Stimulated activated CD4-positive, alpha-beta T cell treated with anti-CD3 and anti-CD28 coated beads, TNF-alpha, amount 100 ng/mL, for 1 hour (primary cell): ENCODE measurements around the gene ARHGAP19.
A peak's percentile ranks its signal among the peaks of the same experiment; 100 is the strongest.

Source experiments
- DNase-seq, 3 donors: peaks; one replicate each; pipeline ENCODE4 v3.0.0-alpha.2; 2020; ENCODE audit warnings: low read depth in 3 of 3, low spot score in 1 of 3

The ARHGAP19 gene

GRCh38 chr10:97229322-97230015 is 63.0 kb downstream of the ARHGAP19 start:
- DNase-seq, result no peak

GRCh38 chr10:97228775-97229157 is 63.7 kb downstream of the ARHGAP19 start:
- no peak for DNase-seq

- DNase-seq, result no peak
Observed at GRCh38 chr10:97228130-97228774, 64.2 kb downstream of the ARHGAP19 start.

DNA sequence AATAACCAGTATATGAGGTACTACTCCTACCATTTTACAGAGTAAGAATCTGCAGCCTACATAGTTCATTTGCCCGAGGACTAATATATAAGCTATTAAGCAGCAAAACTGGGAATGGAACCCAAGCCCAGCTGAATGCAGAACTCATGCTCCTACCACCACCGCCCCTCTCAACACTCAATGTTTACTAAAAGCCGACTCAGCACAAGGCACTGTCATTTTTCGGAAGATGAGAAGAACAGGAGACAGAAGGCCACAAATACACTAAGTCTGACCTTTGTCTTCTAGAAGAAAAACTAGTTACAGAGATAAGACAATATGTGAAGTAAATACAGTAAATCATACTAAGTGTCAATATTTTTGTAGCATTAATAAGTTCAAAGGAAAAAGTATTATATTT is 66.0 kb downstream of the ARHGAP19 start:
- no peak for DNase-seq

DNA sequence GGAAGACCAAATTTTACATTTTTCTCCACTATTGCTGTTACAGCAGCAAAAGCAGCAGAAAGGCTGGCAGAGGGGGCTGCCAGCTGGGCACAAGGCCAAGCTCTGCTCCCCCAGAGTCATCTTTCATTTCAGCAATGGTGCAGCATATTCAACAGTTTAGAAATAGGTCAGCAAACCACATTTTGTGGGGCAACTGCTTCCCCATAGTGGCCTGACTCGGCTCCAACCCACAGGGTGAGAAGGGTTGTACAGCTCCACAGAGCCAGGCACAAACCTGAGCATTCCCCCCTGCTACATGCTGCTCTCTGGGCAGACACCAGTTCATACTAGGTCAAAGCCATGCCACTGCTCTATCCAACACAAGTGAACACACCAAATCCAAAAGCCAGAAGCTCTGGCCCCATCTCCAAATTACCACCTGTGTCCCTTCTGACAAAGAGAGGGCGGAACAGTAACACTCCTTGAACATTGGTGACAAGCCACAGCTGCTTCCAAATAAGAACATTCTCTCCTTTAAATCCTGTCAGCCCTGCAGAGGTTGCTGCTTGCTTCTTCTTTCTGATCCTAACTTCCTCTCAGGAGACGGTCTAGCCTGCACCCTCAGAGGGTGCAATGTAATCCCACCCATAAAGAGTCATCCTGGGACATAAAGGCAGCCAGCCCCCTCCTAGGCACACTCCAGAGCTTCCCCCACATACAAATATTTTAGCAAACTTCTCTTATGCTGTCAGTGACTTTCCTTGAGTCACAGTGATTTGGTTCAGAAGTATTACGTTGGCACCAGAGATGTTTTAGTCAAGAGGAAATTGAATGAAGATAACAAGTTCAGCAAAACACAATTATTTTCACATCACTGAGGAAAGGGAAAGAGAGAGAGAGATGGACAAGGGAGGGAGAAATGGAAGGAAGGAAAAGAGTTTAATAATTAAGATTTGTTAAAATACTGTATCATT is 67.7 kb downstream of the ARHGAP19 start:
- DNase-seq, result no peak

GRCh38 chr10:97222326-97222961 is 70.0 kb downstream of the ARHGAP19 start:
- DNase-seq, result no peak

- DNase-seq, result no peak
Observed at GRCh38 chr10:97220355-97220754, 72.1 kb downstream of the ARHGAP19 start.

DNA sequence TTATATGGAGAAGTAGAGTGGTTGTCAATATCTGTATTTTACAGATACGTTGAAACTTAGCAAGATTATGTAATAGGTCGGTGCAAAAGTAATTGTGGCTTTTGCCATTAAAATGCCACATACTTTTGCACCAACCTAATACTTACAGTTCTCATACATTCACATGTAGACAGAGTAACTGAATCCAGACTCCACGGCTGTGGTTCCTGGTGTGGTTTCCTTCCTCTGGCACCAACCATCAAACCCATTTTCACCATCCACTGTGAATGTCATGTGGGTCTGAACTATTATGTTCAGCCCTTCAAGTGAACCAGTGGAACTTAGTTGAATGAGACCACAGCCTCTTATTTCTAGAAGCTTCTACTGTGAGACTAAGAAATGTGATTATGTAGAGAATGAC is 75.1 kb downstream of the ARHGAP19 start:
- no peak for DNase-seq

- DNase-seq, result no peak
Observed at GRCh38 chr10:97215619-97216260, 76.7 kb downstream of the ARHGAP19 start.

DNA sequence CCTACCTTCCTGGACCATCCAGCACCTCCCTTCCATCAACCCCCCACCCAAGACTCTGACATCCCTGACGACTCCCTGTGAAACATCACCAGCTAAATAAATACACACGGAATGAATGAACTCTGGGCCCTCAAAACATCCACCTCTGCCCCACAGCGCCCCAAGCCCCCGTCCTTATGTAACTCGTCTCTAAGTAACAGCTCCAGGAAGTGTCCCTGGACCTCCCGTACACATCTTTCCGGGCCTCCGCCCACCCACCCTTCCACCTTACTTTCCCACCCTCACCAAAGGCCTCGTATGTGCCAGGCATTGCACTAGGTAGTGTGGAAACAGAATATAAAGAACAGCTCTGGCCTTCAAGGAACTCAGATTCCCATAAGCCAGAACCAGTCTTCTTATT is 79.0 kb downstream of the ARHGAP19 start:
- DNase-seq, result no peak

- no peak for DNase-seq
Observed at GRCh38 chr10:97211229-97211628, 81.2 kb downstream of the ARHGAP19 start.

GRCh38 chr10:97210543-97210960 is 81.9 kb downstream of the ARHGAP19 start:
- DNase-seq, result peak in 2 of 3 donors; percentile 44 to 64

- no peak for DNase-seq
Observed at GRCh38 chr10:97207756-97208346, 84.6 kb downstream of the ARHGAP19 start.

GRCh38 chr10:97207131-97207530 is 85.3 kb downstream of the ARHGAP19 start:
- DNase-seq, result no peak

DNA sequence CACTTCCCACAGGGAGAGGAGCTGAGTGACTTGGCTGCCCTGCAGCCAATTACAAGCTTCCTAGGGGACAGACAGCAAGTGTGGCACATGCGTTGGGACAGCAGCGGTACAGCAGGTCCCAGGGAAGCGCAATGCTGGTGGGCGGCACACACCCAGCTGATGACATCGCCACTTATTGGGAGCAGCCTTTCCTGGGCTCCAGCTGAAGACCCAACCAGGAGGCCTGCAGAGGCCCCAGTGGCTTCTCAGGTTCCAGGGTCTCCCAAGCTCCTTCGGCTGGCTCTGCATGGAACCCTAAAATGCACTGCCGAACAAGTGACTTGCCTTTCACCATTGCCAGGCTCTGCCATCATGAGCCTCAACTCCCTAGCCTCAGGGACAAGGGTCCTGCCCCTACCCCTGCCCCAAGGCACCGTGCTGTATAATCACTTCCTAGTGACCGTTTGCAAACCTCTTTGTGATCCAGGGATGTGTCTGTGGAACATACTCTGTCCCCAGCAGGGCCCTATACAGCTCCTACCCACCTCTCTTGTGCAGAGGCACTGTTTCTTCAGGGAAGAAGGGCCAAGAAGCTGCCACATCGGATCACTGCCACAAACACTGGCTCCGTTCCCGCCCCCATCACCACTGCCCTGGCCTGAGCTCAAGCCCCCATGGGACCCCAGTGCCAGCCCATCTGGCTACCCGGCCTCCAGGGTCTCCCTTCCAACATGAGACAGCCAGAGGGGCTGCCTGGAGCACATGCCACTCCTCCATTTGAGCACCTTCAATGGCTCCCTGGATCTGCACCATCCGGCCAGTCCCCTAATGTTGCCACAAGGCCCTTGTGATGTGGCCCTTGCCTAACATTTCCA is 87.4 kb downstream of the ARHGAP19 start:
- no peak for DNase-seq

DNA sequence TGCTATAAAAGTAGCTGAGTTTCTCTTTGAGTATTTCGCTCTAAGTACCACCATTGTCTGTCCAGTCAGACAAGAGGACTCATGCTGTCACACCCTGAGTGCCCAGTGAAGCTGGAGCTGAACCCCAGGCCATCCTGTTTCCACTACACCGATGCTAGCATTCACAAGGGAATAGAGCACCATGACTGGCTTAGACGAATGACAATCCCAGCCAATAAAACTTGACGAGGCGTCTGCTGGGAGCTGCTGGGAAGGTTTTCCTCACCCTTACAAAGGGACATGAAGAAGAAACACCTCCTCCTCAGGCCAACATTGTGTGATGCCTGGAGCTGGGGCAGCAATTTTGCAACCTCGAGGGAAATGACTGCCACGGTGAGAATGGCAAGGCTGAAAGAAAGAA is 89.2 kb downstream of the ARHGAP19 start:
- DNase-seq, result no peak

DNA sequence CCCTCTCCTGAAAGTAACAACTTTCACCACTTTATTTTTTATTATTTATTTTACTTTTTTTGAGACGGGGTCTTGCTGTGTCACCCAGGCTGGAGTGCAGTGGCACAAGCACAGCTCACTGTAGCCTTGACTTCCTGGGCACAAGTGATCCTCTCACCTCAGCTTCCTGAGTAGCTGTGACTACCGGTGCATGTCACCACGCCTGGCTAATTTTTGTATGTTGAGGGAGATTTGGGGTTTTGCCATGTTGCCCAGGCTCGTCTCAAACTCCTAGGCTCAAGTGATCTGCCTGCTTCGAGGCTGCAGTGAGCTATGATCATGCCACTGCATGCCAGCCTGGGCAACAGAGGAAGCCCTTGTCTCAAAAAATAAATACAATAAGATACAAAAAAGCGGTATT is 91.8 kb downstream of the ARHGAP19 start:
- DNase-seq, result no peak

DNA sequence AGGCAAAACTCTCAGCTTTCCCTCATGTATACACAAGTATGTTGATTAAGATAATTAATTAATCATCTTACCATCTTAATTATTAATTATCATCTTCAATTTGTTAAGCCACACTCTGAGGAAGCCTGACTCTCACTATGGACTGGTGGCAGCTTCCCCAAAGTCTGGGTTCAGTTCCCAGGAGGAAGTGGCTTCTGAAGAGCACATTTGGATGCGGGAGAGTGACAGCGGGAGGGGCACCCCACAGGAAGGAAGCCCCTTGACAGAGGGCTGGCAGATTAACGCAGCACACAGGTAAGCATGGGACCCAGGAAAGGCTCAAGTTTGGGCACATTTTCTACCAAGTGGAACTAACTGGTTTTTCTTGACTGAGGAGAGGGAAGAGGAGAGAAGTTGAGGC is 93.3 kb downstream of the ARHGAP19 start:
- DNase-seq, result no peak

DNA sequence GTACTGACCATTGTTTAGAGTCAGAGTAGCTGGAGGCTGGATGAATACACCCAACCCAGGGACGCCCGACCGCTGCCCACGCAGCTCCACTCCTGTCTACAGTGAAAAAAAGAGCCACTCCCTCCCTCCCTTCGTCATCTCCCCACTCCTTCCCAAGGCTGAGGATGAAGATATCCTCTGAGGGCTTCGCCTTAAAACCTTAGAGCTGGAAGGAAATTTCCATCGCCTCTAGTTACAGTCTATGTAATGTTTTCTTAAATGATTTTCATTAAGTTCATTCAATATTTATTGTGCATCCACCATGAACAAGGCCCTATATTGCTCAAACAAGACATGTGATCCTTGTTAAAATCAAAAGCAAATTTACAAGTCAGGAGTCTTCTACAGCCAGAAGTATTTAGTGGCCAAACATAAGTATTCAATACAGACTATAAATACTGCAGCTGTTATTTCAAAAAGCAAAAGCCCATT is 95.4 kb downstream of the ARHGAP19 start:
- DNase-seq, result no peak
